GM19467 (cell line): ENCODE results near the gene PDSS1.
"Not testable (repeated sequence)": the region's sequence is repeated elsewhere in the genome, so short reads cannot be mapped to it uniquely, and the experiment has no call there.

ENCODE experiments used
- ATAC-seq: cut with Tn5 transposase; IDR thresholded peaks from one replicate; pipeline ENCODE4 v1.9.1; 2021; ENCODE audit warnings: mild to moderate bottlenecking, moderate library complexity; ENCODE audit not compliant: unreplicated experiment

PDSS1 gene

GRCh38 chr10:26697163-26697921 is at the start of gene PDSS1:
Gene PDSS1, plus strand, starts transcription at chr10:26697701. Its CDS starts 11 bp downstream, at chr10:26697712.
- peak; percentile 76 for ATAC-seq

GRCh38 chr10:26648245-26648636 is 49.3 kb upstream of the PDSS1 start:
- ATAC-seq = not testable (repeated sequence)

GRCh38 chr10:26650406-26650805 is 47.1 kb upstream of the PDSS1 start:
- no peak for ATAC-seq

GRCh38 chr10:26651476-26651875 is 46.0 kb upstream of the PDSS1 start:
- not testable (repeated sequence) for ATAC-seq

GRCh38 chr10:26653004-26653403 is 44.5 kb upstream of the PDSS1 start:
- no peak for ATAC-seq

GRCh38 chr10:26655746-26656145 is 41.8 kb upstream of the PDSS1 start:
- ATAC-seq = no peak

- ATAC-seq = no peak
These were observed 34.6 kb upstream of the PDSS1 start for GRCh38 chr10:26662864-26663263.

- no peak for ATAC-seq
These were observed 32.1 kb upstream of the PDSS1 start for GRCh38 chr10:26665080-26666048.

GRCh38 chr10:26675873-26676257 is 21.6 kb upstream of the PDSS1 start:
- no peak for ATAC-seq

- no peak for ATAC-seq
These were observed 17.9 kb upstream of the PDSS1 start for GRCh38 chr10:26679588-26679987.

GRCh38 chr10:26681076-26681475 is 16.4 kb upstream of the PDSS1 start:
- no peak for ATAC-seq

GRCh38 chr10:26681971-26682370 is 15.5 kb upstream of the PDSS1 start:
- not testable (repeated sequence) for ATAC-seq

GRCh38 chr10:26682931-26683330 is 14.6 kb upstream of the PDSS1 start:
- ATAC-seq = no peak

GRCh38 chr10:26684667-26685264 is 12.7 kb upstream of the PDSS1 start:
- ATAC-seq = peak; percentile 94

- ATAC-seq = no peak
These were observed 12.1 kb upstream of the PDSS1 start for GRCh38 chr10:26685441-26685840.

- no peak for ATAC-seq
These were observed 8.1 kb upstream of the PDSS1 start for GRCh38 chr10:26689399-26689798.

GRCh38 chr10:26690731-26691475 is 6.6 kb upstream of the PDSS1 start:
- no peak for ATAC-seq

GRCh38 chr10:26694536-26694935 is 3.0 kb upstream of the PDSS1 start:
- ATAC-seq = not testable (repeated sequence)

- ATAC-seq = no peak
These were observed 727 bp upstream of the PDSS1 start for GRCh38 chr10:26696786-26697162.

- ATAC-seq = no peak
These were observed 564 bp downstream of the PDSS1 start for GRCh38 chr10:26697922-26698608.
